PC-9 (cell line): ENCODE measurements around the gene PHF20.

Experiments
- EZH2 ChIP-seq: fragments of 200-600 bp; sonication (generic); IDR thresholded peaks from 2 replicates; pipeline ENCODE4 v1.8.0; 2017; ENCODE audit warnings: antibody characterized with exemption, low read depth
- TF ChIP-seq, protein P1 (sequence below): fragments of 200-600 bp; sonication (generic); conservative IDR thresholded peaks from 2 replicates; pipeline ENCODE4 v1.6.1; 2017; ENCODE audit warnings: mixed run types, antibody characterized with exemption, mild to moderate bottlenecking, moderate library complexity

DNA sequence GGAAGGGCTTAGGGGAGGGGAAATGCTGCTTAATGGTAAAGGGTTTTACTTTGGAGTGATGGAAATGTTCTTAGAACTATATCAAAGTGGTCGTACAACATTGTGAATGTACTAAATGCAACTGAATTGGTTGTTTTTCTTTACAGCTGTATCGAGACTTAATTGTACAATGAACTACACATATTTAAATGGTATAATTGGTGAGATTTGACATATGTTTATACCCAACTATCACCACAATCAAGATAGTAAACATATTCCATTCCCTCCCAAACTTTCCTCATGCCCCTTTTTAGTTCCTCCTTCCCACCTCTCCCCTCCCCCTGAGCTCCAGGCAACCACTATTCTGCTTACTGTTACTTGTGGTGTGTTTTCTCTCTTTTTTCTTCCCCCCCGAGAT, 138.4 kb downstream of the PHF20 start:
- TF ChIP-seq, protein P1, sequence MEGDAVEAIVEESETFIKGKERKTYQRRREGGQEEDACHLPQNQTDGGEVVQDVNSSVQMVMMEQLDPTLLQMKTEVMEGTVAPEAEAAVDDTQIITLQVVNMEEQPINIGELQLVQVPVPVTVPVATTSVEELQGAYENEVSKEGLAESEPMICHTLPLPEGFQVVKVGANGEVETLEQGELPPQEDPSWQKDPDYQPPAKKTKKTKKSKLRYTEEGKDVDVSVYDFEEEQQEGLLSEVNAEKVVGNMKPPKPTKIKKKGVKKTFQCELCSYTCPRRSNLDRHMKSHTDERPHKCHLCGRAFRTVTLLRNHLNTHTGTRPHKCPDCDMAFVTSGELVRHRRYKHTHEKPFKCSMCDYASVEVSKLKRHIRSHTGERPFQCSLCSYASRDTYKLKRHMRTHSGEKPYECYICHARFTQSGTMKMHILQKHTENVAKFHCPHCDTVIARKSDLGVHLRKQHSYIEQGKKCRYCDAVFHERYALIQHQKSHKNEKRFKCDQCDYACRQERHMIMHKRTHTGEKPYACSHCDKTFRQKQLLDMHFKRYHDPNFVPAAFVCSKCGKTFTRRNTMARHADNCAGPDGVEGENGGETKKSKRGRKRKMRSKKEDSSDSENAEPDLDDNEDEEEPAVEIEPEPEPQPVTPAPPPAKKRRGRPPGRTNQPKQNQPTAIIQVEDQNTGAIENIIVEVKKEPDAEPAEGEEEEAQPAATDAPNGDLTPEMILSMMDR, result no peak
- no peak for TF ChIP-seq EZH2
